Coronary artery (tissue), 2 donors: ENCODE measurements around the gene RRP8.

Source experiments
- DNase-seq: peaks from one replicate; pipeline ENCODE4 v3.0.0-alpha.2; 2017; ENCODE audit warnings: low spot score
- H3K27ac ChIP-seq, 2 donors: fragments of 200-600 bp; sonication (generic); one replicate each; pipeline ENCODE4 v1.5.1; 2016 to 2019
- H3K4me3 ChIP-seq: fragments of 200-600 bp; sonication (generic); 2 replicates; pipeline ENCODE4 v1.5.1; 2016; ENCODE audit warnings: mild to moderate bottlenecking, moderate library complexity
- TF ChIP-seq, protein P1 (sequence below): fragments of 200-600 bp; sonication (generic); IDR thresholded peaks from one replicate; pipeline ENCODE4 v1.5.1; 2019; ENCODE audit warnings: antibody characterized with exemption

The RRP8 gene

DNA sequence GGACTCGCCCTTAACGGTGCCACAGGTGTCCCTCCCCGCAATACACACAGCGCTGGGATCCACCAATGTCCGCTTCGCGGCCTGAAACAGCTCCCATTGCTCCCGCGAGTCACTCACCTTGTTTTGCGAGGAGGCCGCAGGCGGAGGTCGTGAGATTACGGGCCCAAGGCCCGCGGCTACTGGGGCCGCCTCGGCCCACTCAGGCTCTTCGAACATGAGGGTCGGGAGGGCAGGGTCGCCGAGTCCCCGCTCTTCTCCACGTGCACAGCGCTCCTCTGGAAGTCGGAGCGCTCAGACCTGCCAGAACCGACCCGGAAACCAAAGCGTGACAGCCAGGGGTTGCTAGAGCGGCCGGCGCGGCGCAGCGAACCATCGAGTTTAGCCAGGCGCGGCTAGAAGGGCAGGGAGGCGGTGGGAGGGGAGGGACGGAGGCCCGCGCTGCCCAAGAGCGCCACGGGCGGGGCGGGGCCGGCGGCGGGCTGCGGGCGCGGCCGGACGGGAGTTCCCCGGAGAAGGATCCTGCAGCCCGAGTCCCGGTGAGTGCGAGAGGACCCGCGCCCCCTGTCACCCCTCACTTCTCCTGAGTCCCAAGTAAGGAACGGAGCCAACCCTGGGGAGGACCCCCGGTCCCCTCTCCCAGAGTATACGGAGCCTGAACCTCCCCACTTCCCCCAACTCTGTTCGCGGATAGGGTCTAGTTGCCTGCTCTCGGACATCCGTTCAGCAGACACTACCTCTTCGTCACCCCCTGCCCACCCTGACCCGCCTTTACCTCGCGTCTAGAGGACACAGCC lies at the start of gene RRP8, which contains the start of gene ILK:
TSS of gene RRP8 (minus strand) at position 330 of the 794 bp plus-strand sequence. CDS start at position 216, 114 bp downstream.
TSS of gene ILK (plus strand) at position 488 of the 794 bp plus-strand sequence. CDS start 498 bp downstream, outside the sequence.
- Histone ChIP-seq H3K4me3 (peak within 1 kb of the TSS; percentile 97), H3K27ac (peak within 1 kb of the TSS; percentile 93 to 99)
- TF ChIP-seq, protein P1, sequence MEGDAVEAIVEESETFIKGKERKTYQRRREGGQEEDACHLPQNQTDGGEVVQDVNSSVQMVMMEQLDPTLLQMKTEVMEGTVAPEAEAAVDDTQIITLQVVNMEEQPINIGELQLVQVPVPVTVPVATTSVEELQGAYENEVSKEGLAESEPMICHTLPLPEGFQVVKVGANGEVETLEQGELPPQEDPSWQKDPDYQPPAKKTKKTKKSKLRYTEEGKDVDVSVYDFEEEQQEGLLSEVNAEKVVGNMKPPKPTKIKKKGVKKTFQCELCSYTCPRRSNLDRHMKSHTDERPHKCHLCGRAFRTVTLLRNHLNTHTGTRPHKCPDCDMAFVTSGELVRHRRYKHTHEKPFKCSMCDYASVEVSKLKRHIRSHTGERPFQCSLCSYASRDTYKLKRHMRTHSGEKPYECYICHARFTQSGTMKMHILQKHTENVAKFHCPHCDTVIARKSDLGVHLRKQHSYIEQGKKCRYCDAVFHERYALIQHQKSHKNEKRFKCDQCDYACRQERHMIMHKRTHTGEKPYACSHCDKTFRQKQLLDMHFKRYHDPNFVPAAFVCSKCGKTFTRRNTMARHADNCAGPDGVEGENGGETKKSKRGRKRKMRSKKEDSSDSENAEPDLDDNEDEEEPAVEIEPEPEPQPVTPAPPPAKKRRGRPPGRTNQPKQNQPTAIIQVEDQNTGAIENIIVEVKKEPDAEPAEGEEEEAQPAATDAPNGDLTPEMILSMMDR: no peak
- DNase-seq: peak; percentile 95

DNA sequence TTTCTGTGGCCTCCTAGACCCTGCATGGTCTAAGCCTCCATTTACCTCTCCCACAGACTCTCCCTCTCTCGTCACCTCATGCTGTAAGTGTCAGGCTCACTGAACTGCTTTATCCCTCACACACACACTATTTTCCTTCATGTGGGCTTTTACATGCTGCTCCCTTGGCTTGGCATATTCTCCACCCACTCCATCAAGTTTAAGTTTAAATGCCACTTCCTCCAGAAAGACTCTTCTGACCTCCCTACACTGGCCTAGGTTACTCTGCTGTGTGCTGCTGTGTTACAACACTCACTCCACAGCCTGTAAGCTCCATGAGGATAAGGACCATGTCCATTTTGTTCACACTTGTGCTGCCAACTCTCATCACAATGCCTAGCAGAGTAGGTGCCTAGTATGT lies 49.7 kb upstream of the RRP8 start:
- no peak for DNase-seq
- Histone ChIP-seq H3K4me3 (no peak overlapping the region), H3K27ac (no peak overlapping the region)
- TF ChIP-seq, protein P1: no peak

DNA sequence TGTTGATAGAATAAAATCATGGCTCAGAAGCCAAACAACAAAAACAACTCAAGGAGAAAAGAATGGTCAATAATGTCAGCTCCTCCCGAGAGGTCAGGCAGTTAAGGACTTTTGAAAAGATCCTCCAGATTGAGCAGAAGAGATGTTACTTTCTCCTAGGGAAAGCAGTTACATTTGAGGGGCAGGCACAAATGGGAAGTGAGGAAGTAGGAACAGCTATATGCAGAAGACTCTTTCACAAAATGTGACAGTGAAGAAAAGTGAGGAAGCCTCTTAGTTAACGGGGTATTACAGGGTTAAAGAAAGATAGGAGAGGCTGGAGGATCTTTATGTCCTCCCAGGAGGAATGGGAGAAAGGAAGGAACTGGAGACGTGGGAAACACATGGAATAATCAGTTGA lies 48.8 kb upstream of the RRP8 start:
- TF ChIP-seq, protein P1: no peak
- H3K27ac ChIP-seq: no peak overlapping the region
- H3K4me3 ChIP-seq: no peak overlapping the region
- no peak for DNase-seq

DNA sequence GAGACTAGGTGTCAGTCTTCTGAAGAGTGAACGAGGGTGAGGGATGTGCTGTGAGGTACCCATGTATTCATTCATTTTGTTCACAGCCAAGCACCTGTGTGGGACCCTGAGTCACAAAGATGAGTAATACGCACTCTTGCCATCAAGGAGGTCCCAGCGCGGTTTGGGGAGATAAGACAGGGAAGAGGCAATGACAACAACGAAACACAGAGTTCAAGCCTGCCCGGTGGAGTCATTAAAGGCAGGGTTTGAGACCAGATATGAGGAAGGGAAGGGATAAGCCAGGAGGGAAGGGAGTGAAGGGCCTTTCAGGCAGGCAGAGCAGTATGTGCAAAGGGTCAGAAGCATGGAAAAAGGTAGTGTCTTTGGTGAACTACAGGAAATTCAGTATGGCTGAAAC lies 47.6 kb upstream of the RRP8 start:
- TF ChIP-seq, protein P1: no peak
- DNase-seq: no peak
- Histone ChIP-seq H3K4me3 (no peak overlapping the region), H3K27ac (no peak overlapping the region)

DNA sequence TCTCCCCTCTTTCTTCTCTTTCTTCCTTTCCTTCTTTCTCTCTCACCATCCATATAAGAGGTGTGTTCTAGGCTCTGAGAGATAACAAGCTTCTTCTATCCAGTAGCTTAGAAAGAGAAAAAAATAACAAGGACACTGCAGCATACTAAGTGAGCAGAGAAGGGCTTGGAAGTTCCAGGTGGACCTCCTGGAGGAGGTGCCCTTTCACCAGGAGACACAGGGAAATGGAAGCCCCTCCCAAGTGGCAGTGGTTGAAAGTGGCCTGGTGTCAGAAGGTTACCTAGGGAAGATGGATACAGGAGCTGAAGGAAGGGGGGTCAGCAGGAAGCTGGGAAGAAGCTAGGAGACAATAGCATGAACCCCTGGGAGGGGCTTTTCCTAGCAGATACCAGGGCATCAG lies 46.7 kb upstream of the RRP8 start:
- DNase-seq: no peak
- TF ChIP-seq, protein P1: no peak
- Histone ChIP-seq H3K4me3 (no peak overlapping the region), H3K27ac (no peak overlapping the region)

DNA sequence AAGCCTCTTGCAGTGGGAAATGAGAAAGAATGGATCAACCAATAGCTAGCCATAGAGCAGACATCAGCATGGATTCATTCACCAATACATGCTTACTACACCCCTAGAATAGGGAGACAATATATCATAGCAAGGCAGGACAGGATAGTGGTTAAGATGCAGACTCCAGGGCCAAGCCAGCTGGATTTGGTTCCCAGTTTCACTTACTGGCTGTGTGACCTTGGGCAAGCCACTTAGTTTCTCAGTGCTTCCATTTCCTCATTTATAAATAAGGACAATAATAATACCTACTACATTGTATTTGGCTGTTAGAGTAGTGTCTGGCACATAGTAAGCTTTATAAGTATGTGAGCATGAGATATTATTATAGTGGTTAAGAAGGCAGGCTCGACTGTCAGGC lies 45.1 kb upstream of the RRP8 start:
- Histone ChIP-seq H3K4me3 (no peak overlapping the region), H3K27ac (peak overlapping the region in 1 of 2 donors; percentile 86)
- TF ChIP-seq, protein P1: no peak
- no peak for DNase-seq

DNA sequence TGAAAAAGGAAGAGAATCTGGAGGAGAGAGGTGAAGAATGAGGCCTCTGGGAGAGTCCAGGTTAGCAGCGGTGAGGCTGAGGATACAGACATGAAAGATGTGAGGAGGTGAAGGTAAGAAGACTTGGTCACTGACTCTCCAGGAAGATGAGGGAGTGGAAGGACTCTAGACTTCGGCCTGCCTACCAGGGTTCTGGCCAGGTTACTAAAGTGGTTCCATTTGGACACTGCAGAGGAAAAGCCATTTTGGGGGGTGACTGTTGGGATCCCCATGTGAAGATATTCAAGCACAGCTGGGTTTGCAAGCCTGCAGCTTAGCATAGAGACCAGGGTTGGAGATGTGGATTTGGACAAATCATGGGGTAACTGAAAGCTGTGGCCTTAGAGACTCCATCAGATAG lies 44.4 kb upstream of the RRP8 start:
- H3K27ac ChIP-seq: peak overlapping the region; percentile 41 to 86
- TF ChIP-seq, protein P1: no peak
- no peak overlapping the region for H3K4me3 ChIP-seq
- no peak for DNase-seq
